CD14-positive monocyte (primary cell): ENCODE data around the gene IL18R1. TPM values are rescaled to one million over a fixed set of nuclear protein-coding genes. Genes with fewer than 3 reads are reported as not detected.
A peak's percentile ranks its signal among the peaks of the same experiment; 100 is the strongest.

ENCODE experiments used
- DNase-seq, 3 donors: peaks; one replicate each; pipeline ENCODE4 v3.0.0-alpha.2; 2011 to 2022
- H2AFZ ChIP-seq: 2 replicates; pipeline ENCODE4 v1.6.0; 2012; ENCODE audit warnings: mild to moderate bottlenecking, low read depth, low read length, inconsistent platforms; ENCODE audit not compliant: insufficient read depth, poor library complexity, severe bottlenecking
- H3K27ac ChIP-seq, 2 donors: 1 replicate in 1 of 2; 2 replicates in 1 of 2; pipeline ENCODE4 v1.5.1; 2012 to 2013; ENCODE audit warnings: low read length in 2 of 2, control low read depth in 1 of 2, inconsistent platforms in 1 of 2, low read depth in 1 of 2, mild to moderate bottlenecking in 1 of 2
- H3K27me3 ChIP-seq, 2 donors: one replicate each; pipeline versions ENCODE4 v1.6.0 to v1.6.1; 2011 to 2013; ENCODE audit warnings: low read length in 2 of 2; ENCODE audit not compliant: control insufficient read depth in 2 of 2, insufficient read depth in 2 of 2
- H3K36me3 ChIP-seq, 2 donors: replicated peaks in 1 of 2; 1 replicate in 1 of 2; 2 replicates in 1 of 2; pipeline versions ENCODE4 v1.5.1 to v1.6.1; 2012 to 2013; ENCODE audit warnings: low read length in 2 of 2, control low read depth in 1 of 2, inconsistent platforms in 1 of 2, mild to moderate bottlenecking in 1 of 2; ENCODE audit not compliant: insufficient read depth in 2 of 2, control insufficient read depth in 1 of 2
- H3K4me1 ChIP-seq, 2 donors: 1 replicate in 1 of 2; 2 replicates in 1 of 2; pipeline versions ENCODE4 v1.5.1 to v1.6.1; 2012 to 2013; ENCODE audit warnings: low read length in 2 of 2, control low read depth in 1 of 2, inconsistent platforms in 1 of 2, mild to moderate bottlenecking in 1 of 2, moderate library complexity in 1 of 2; ENCODE audit not compliant: insufficient read depth in 2 of 2, control insufficient read depth in 1 of 2
- H3K4me2 ChIP-seq: replicated peaks from 2 replicates; pipeline ENCODE3; 2012; ENCODE audit warnings: low read length, moderate library complexity, mild to moderate bottlenecking; ENCODE audit not compliant: poor library complexity, severe bottlenecking; ENCODE audit errors: extremely low read depth
- H3K4me3 ChIP-seq, 3 experiments: fragments of 200-600 bp in 1 of 3; sonication (generic) in 1 of 3; replicated peaks in 1 of 3; 1 replicate in 2 of 3; 2 replicates in 1 of 3; pipeline ENCODE4 v1.5.1; 2011 to 2013; ENCODE audit warnings: low read length in 3 of 3, mild to moderate bottlenecking in 3 of 3, control low read depth in 2 of 3, low read depth in 2 of 3, inconsistent platforms in 1 of 3, moderate library complexity in 1 of 3
- H3K79me2 ChIP-seq: 2 replicates; pipeline ENCODE4 v1.6.0; 2012; ENCODE audit warnings: mild to moderate bottlenecking, control low read depth, inconsistent platforms, low read length, moderate library complexity; ENCODE audit not compliant: insufficient read depth
- H3K9ac ChIP-seq: 2 replicates; pipeline ENCODE4 v1.6.0; 2017; ENCODE audit warnings: low read length, mild to moderate bottlenecking; ENCODE audit not compliant: insufficient read depth, poor library complexity, severe bottlenecking
- H3K9me3 ChIP-seq, 2 donors: replicated peaks in 1 of 2; 1 replicate in 1 of 2; 2 replicates in 1 of 2; pipeline versions ENCODE4 v1.5.1 to v1.6.1; 2012 to 2013; ENCODE audit warnings: low read length in 2 of 2, control low read depth in 1 of 2; ENCODE audit not compliant: control insufficient read depth in 1 of 2, insufficient read depth in 1 of 2
- H4K20me1 ChIP-seq: 2 replicates; pipeline ENCODE4 v1.6.0; 2012; ENCODE audit warnings: mild to moderate bottlenecking, low read length, control low read depth, moderate library complexity; ENCODE audit not compliant: insufficient read depth
- H3K27ac Mint-ChIP-seq, 7 donors: one replicate each; pipeline ENCODE4 v1.8.0; 2020; ENCODE audit warnings: mild to moderate bottlenecking in 7 of 7, mixed read lengths in 7 of 7, moderate library complexity in 6 of 7, inconsistent platforms in 2 of 7
- H3K27me3 Mint-ChIP-seq, 3 donors: one replicate each; pipeline ENCODE4 v1.8.0; 2021 to 2022; ENCODE audit warnings: low read depth in 3 of 3, mild to moderate bottlenecking in 3 of 3, mixed read lengths in 3 of 3, moderate library complexity in 3 of 3, inconsistent platforms in 1 of 3
- H3K36me3 Mint-ChIP-seq, 2 donors: one replicate each; pipeline ENCODE4 v1.8.0; 2020; ENCODE audit warnings: mixed read lengths in 2 of 2, inconsistent platforms in 1 of 2, mild to moderate bottlenecking in 1 of 2
- H3K4me1 Mint-ChIP-seq: one replicate; pipeline ENCODE4 v1.8.0; 2020; ENCODE audit warnings: mild to moderate bottlenecking, mixed read lengths
- H3K4me3 Mint-ChIP-seq, 2 donors: one replicate each; pipeline ENCODE4 v1.8.0; 2020; ENCODE audit warnings: mild to moderate bottlenecking in 2 of 2, mixed read lengths in 2 of 2, moderate library complexity in 1 of 2
- H3K9me3 Mint-ChIP-seq, 7 donors: one replicate each; pipeline ENCODE4 v1.8.0; 2020 to 2022; ENCODE audit warnings: mixed read lengths in 7 of 7, mild to moderate bottlenecking in 6 of 7, moderate library complexity in 6 of 7, inconsistent platforms in 2 of 7
- WGBS: methylation state at CpG from one replicate; pipeline ENCODE4 v1.1.5; 2013; ENCODE audit warnings: missing lambda C conversion rate; ENCODE audit not compliant: insufficient coverage; 5-methylcytosine and 5-hydroxymethylcytosine counted together
- intact Hi-C, 2 donors: fragments of 100-400 bp; cut with micrococcal nuclease; formaldehyde crosslinking; loops; one replicate each; pipeline versions ENCODE4 v1.15.0 to v1.15.1; 2023
- polyA plus RNA-seq, 3 donors: library from polyadenylated mRNA; depleted of rRNA in 1 of 3; unstranded in 2 of 3; stranded (reverse) in 1 of 3; fragments of 300-500 nt in 2 of 3; fragments of >200 nt in 1 of 3; fragmentation: Illumina TruSeq in 2 of 3; gene quantifications; 1 replicate in 2 of 3; 2 replicates in 1 of 3; pipeline ENCODE4 v1.2.3, GENCODE V29; 2012 to 2021
- TF ChIP-seq, protein P1 (sequence below): fragments of 200-600 bp; IDR thresholded peaks from one replicate; pipeline ENCODE4 v1.8.0; 2022; ENCODE audit warnings: antibody characterized with exemption, mild to moderate bottlenecking

IL18R1 gene
- polyA plus RNA-seq, 3 donors = 0.03 to 0.15 (median 0.11) TPM

DNA sequence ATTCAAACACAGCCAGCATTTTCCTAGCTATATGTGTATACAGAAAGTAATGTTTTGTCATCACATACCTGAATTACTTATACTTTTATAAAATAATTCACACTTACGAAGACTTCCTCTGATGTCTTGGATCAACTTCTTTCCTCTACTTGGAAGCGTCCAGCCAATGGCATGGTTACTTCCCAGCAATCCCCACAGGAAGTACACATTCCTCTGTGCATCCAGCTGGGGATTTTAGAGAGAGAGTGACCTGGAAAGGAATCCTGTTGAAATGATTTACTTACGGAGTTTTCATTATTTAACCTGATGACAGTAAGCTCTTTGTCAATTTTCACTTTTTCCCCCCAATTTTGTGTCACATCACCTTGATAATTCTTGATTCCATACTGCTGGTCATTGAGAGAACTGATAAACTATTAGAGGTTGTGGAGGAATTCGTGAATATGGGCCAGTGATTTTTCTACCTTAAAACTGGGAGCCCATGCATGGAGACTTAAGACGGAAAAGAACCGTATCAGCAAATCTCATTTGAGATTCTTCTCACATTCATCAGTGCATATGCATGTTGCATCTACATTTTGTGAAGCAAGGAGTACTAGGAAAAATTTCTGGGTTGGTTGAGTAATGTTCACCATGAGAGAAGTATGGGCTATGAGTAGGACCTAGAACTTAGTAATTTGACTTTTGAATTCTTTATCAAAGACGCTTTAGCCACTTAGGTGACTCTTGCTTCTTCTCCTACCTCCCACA is 9.0 kb upstream of the IL18R1 start:
- no peaks in the 10 kb centered on the region for H3K4me1 ChIP-seq
- H3K79me2 ChIP-seq = no peaks in the 10 kb centered on the region
- no peak overlapping the region for H3K27ac ChIP-seq
- H3K36me3 ChIP-seq = no peaks in the 10 kb centered on the region
- H3K9ac ChIP-seq = no peak overlapping the region
- H3K4me3 Mint-ChIP-seq = peak overlapping the region in 1 of 2 donors; percentile 23
- no peak overlapping the region for H3K27ac Mint-ChIP-seq
- no peak for DNase-seq
- WGBS = 100% methylated on average over 1 of the region's 7 CpGs
- no peak overlapping the region for H2AFZ ChIP-seq
- peaks cover 2 to 15% (median 10%) of the 10 kb centered on the region in 3 donors for H3K27me3 Mint-ChIP-seq
- H3K27me3 ChIP-seq = peaks cover 2 to 12% of the 10 kb centered on the region in 2 donors
- H3K9me3 Mint-ChIP-seq = no peaks in the 10 kb centered on the region
- intact Hi-C loops = no loop called here
- no peak overlapping the region for H3K4me2 ChIP-seq
- TF ChIP-seq, protein P1, sequence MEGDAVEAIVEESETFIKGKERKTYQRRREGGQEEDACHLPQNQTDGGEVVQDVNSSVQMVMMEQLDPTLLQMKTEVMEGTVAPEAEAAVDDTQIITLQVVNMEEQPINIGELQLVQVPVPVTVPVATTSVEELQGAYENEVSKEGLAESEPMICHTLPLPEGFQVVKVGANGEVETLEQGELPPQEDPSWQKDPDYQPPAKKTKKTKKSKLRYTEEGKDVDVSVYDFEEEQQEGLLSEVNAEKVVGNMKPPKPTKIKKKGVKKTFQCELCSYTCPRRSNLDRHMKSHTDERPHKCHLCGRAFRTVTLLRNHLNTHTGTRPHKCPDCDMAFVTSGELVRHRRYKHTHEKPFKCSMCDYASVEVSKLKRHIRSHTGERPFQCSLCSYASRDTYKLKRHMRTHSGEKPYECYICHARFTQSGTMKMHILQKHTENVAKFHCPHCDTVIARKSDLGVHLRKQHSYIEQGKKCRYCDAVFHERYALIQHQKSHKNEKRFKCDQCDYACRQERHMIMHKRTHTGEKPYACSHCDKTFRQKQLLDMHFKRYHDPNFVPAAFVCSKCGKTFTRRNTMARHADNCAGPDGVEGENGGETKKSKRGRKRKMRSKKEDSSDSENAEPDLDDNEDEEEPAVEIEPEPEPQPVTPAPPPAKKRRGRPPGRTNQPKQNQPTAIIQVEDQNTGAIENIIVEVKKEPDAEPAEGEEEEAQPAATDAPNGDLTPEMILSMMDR = no peak
- no peak overlapping the region for H3K4me3 ChIP-seq
- H3K9me3 ChIP-seq = no peaks in the 10 kb centered on the region
- no peaks in the 10 kb centered on the region for H3K36me3 Mint-ChIP-seq
- H4K20me1 ChIP-seq = no peaks in the 10 kb centered on the region
- no peaks in the 10 kb centered on the region for H3K4me1 Mint-ChIP-seq

DNA sequence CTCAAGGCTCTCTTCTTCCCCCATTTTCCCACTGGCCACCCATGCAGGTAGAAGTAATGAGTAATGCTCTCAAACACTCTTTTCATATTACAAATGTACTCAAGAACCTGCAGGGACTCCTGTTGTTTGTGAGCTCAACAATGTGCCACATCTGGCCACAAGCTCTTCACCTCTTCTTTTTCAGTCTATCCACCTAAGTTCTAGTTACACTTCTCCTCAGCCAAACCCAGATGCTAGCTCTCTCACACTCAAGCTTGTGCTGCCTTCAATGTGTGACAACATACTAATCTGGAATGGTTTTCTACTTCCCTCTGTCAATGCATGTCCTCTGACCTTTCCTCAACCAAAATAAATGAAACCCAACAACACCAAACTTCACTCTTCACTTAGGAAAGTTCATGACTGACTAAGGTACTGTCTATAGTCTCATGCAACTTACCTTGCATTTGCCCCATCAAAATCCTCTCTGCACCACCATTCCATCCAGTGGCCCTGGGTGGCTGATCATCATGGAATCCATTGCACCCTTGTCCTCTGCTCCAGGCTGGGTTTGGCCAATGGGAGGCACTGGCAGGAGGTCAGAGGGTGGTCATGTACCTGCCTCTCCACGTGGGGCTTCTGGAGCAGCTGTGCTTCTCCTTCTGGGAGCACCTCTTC is 5.3 kb upstream of the IL18R1 start:
- H3K4me2 ChIP-seq = no peak overlapping the region
- no peak overlapping the region for H3K9ac ChIP-seq
- H3K4me1 ChIP-seq = peaks cover under 1 to 2% of the 10 kb centered on the region in 2 donors
- peaks cover 7 to 15% of the 10 kb centered on the region in 2 donors for H3K27me3 ChIP-seq
- Mint-ChIP-seq H3K4me3 (no peak overlapping the region), H3K9me3 (no peaks in the 10 kb centered on the region), H3K4me1 (peaks cover 1% of the 10 kb centered on the region), H3K27me3 (peaks cover 16 to 28% (median 21%) of the 10 kb centered on the region in 3 donors), H3K27ac (no peak overlapping the region), H3K36me3 (no peaks in the 10 kb centered on the region)
- 100% methylated on average over 1 of the region's 1 CpG for WGBS
- H3K27ac ChIP-seq = no peak overlapping the region
- no peaks in the 10 kb centered on the region for H3K79me2 ChIP-seq
- no peaks in the 10 kb centered on the region for H3K9me3 ChIP-seq
- H3K4me3 ChIP-seq = no peak overlapping the region
- TF ChIP-seq, protein P1 = no peak
- H3K36me3 ChIP-seq = no peaks in the 10 kb centered on the region
- intact Hi-C loops = no loop called here
- no peak overlapping the region for H2AFZ ChIP-seq
- DNase-seq = no peak
- H4K20me1 ChIP-seq = no peaks in the 10 kb centered on the region
